ENCODE data around the gene CACNA1S. TPM values are rescaled to one million over a fixed set of nuclear protein-coding genes. Genes with fewer than 3 reads are reported as not detected.
A peak's percentile ranks its signal among the peaks of the same experiment; 100 is the strongest.

CACNA1S gene
- total RNA-seq, 2 donors from 2014 or later: not detected

- H3K9me3 ChIP-seq: no peaks in the 10 kb centered on the region
- H3K36me3 ChIP-seq: no peaks in the 10 kb centered on the region
- TF ChIP-seq CTCF (IDR thresholded peaks at IDR 0.05): no peak
- peak overlapping the region in 1 of 2 donors; percentile 61 for H3K4me3 ChIP-seq
- DNase-seq (ENCODE audit: low spot score): no peak
- H3K27ac ChIP-seq: no peak overlapping the region
- H3K4me1 ChIP-seq: peaks cover 4 to 40% of the 10 kb centered on the region in 2 donors
- no peaks in the 10 kb centered on the region for H3K27me3 ChIP-seq
These were observed 90.4 kb downstream of the CACNA1S start for GRCh38 chr1:201021630-201022492.

- Histone ChIP-seq H3K4me1 (peaks cover 4 to 41% of the 10 kb centered on the region in 2 donors), H3K27ac (no peak overlapping the region), H3K27me3 (no peaks in the 10 kb centered on the region), H3K9me3 (no peaks in the 10 kb centered on the region), H3K4me3 (no peak overlapping the region), H3K36me3 (no peaks in the 10 kb centered on the region)
- no peak for TF ChIP-seq CTCF (IDR thresholded peaks at IDR 0.05)
- no peak for DNase-seq (ENCODE audit: low spot score)
These were observed 91.3 kb downstream of the CACNA1S start for GRCh38 chr1:201020721-201021629.

GRCh38 chr1:201020040-201020591 lies 92.1 kb downstream of the CACNA1S start:
- H3K4me3 ChIP-seq: no peak overlapping the region

GRCh38 chr1:201019321-201019977 lies 92.8 kb downstream of the CACNA1S start:
- no peaks in the 10 kb centered on the region for H3K9me3 ChIP-seq
- no peak overlapping the region for H3K27ac ChIP-seq
- H3K27me3 ChIP-seq: no peaks in the 10 kb centered on the region
- no peak overlapping the region for H3K4me3 ChIP-seq
- H3K36me3 ChIP-seq: no peaks in the 10 kb centered on the region
- H3K4me1 ChIP-seq: peaks cover 4 to 49% of the 10 kb centered on the region in 2 donors
- peak; percentile 63 for DNase-seq (ENCODE audit: low spot score)
- TF ChIP-seq CTCF (IDR thresholded peaks at IDR 0.05): no peak

More at GRCh38 chr1:201020040-201020591, 92.1 kb downstream of the CACNA1S start:
- Histone ChIP-seq H3K36me3 (no peaks in the 10 kb centered on the region), H3K27me3 (no peaks in the 10 kb centered on the region), H3K4me1 (peaks cover 4 to 43% of the 10 kb centered on the region in 2 donors), H3K27ac (no peak overlapping the region), H3K9me3 (no peaks in the 10 kb centered on the region)
- TF ChIP-seq CTCF (IDR thresholded peaks at IDR 0.05): no peak
- no peak for DNase-seq (ENCODE audit: low spot score)

GRCh38 chr1:201017828-201018163 lies 94.4 kb downstream of the CACNA1S start:
- TF ChIP-seq CTCF (IDR thresholded peaks at IDR 0.05): no peak

More at GRCh38 chr1:201017828-201018163, 94.4 kb downstream of the CACNA1S start:
- no peak for DNase-seq (ENCODE audit: low spot score)
- Histone ChIP-seq H3K4me3 (no peak overlapping the region), H3K27me3 (no peaks in the 10 kb centered on the region), H3K36me3 (no peaks in the 10 kb centered on the region), H3K27ac (no peak overlapping the region), H3K4me1 (peaks cover 3 to 55% of the 10 kb centered on the region in 2 donors), H3K9me3 (no peaks in the 10 kb centered on the region)

Data from right atrium auricular region (tissue), 2 donors.